Spleen (tissue), 11 donors: ENCODE measurements around the gene SCML1. TPM values are rescaled to one million over a fixed set of nuclear protein-coding genes. Genes with fewer than 3 reads are reported as not detected.

Source experiments
- DNase-seq: peaks from one replicate; pipeline ENCODE4 v3.0.0-alpha.2; 2020
- H3K27ac ChIP-seq, 8 donors: fragments of 200-600 bp; sonication (generic) in 7 of 8; 1 replicate in 4 of 8; 2 replicates in 4 of 8; pipeline versions ENCODE4 v1.5.0 to v1.8.0; 2016 to 2021; ENCODE audit warnings: inconsistent platforms in 4 of 8, mild to moderate bottlenecking in 4 of 8, moderate library complexity in 1 of 8
- H3K27me3 ChIP-seq, 7 donors: fragments of 200-600 bp; sonication (generic) in 6 of 7; replicated peaks in 1 of 7; 1 replicate in 4 of 7; 2 replicates in 3 of 7; pipeline versions ENCODE4 v1.5.0 to v1.8.0; 2016 to 2021; ENCODE audit warnings: inconsistent platforms in 3 of 7, mild to moderate bottlenecking in 1 of 7
- H3K36me3 ChIP-seq, 6 donors: fragments of 200-600 bp; sonication (generic) in 5 of 6; 1 replicate in 4 of 6; 2 replicates in 2 of 6; pipeline versions ENCODE4 v1.5.0 to v1.8.0; 2016 to 2021; ENCODE audit warnings: inconsistent platforms in 2 of 6
- H3K4me1 ChIP-seq, 6 donors: fragments of 200-600 bp; sonication (generic) in 5 of 6; 1 replicate in 3 of 6; 2 replicates in 3 of 6; pipeline versions ENCODE4 v1.5.0 to v1.8.0; 2016 to 2021; ENCODE audit warnings: inconsistent platforms in 3 of 6
- H3K4me3 ChIP-seq, 8 donors: fragments of 200-600 bp; sonication (generic) in 7 of 8; 1 replicate in 4 of 8; 2 replicates in 4 of 8; pipeline versions ENCODE4 v1.5.0 to v1.8.0; 2016 to 2021; ENCODE audit warnings: inconsistent platforms in 4 of 8, mild to moderate bottlenecking in 4 of 8, moderate library complexity in 2 of 8
- H3K9me3 ChIP-seq, 8 donors: fragments of 200-600 bp; sonication (generic) in 7 of 8; 1 replicate in 4 of 8; 2 replicates in 4 of 8; pipeline versions ENCODE4 v1.5.0 to v1.8.0; 2016 to 2021; ENCODE audit warnings: inconsistent platforms in 4 of 8
- CTCF ChIP-seq, 11 experiments: fragments of 200-600 bp in 7 of 11; fragments of 450-650 bp in 4 of 11; sonication (generic) in 4 of 11; IDR thresholded peaks in 8 of 11; conservative IDR thresholded peaks in 3 of 11; 1 replicate in 7 of 11; 2 replicates in 4 of 11; pipeline versions ENCODE4 v1.4.0 to v1.8.0; 2016 to 2021; ENCODE audit warnings: antibody characterized with exemption in 11 of 11, inconsistent platforms in 4 of 11, mild to moderate bottlenecking in 1 of 11
- POLR2A ChIP-seq, 3 donors: fragments of 450-650 bp; IDR thresholded peaks; one replicate each; pipeline ENCODE4 v1.5.1; 2017; ENCODE audit warnings: antibody characterized with exemption in 3 of 3, mild to moderate bottlenecking in 1 of 3
- POLR2AphosphoS5 ChIP-seq, 3 donors: sonication (generic); formaldehyde crosslinking; IDR thresholded peaks; one replicate each; pipeline ENCODE4 v1.5.1; 2017; ENCODE audit warnings: antibody characterized with exemption in 3 of 3
- WGBS, 5 donors: extraction: QIAGEN DNeasy Blood & Tissue Kit in 3 of 5; methylation state at CpG; one replicate each; pipeline versions ENCODE4 v1.1.5 to v1.1.7; 2013 to 2018; 5-methylcytosine and 5-hydroxymethylcytosine counted together
- intact Hi-C: fragments of 100-400 bp; cut with DNase I; formaldehyde crosslinking; loops from one replicate; pipeline ENCODE4 v1.15.0; 2023; ENCODE audit warnings: low total_unique reads
- polyA plus RNA-seq, 3 donors: library from polyadenylated mRNA; stranded (reverse); fragments of 200-250 nt; gene quantifications; one replicate each; pipeline ENCODE4 v1.2.1, GENCODE V29; 2013
- total RNA-seq, 7 donors: library from RNA; depleted of rRNA in 3 of 7; stranded (reverse); fragments of >200 nt in 3 of 7; fragmentation: NEBNext Ultra II Directional in 4 of 7; extraction: Animal tissue kit (Norgen Biotek cat#: 25700) in 4 of 7; gene quantifications; one replicate each; pipeline versions ENCODE4 v1.1.0 to v1.2.1, GENCODE V29; 2016 to 2021
- donor health status: healthy with polysubstance abuse.
- donor health status: DM: no; HTN: no; CAD: no; lungs with moderate emphysema.
- donor health status: DM: no; HTN: no; CAD: no.
- donor health status: Bipolar disorder and iron deficiency.
- donor health status: healthy.
- donor health status: DM: no; HTN: no; CAD: no.
- donor health status: DM: yes; HTN: yes; CAD: no.

SCML1 gene
- total and polyA plus RNA-seq, 10 donors: 10.4 to 22.7 (median 15.3) TPM

GRCh38 chrX:17705211-17705610 lies 32.1 kb upstream of the SCML1 start:
- no peak for DNase-seq
- WGBS, 5 donors: 74 to 100% (median 88%) methylated on average over 2 of the region's 2 CpGs
- no peak overlapping the region for H3K27ac ChIP-seq
- H3K36me3 ChIP-seq: no peaks in the 10 kb centered on the region
- no peaks in the 10 kb centered on the region for H3K9me3 ChIP-seq
- no peak for TF ChIP-seq CTCF (IDR thresholded peaks at IDR 0.05 in 8 of 11, conservative IDR thresholded peaks at IDR 0.05 in 3 of 11)
- no peaks in the 10 kb centered on the region for H3K27me3 ChIP-seq
- intact Hi-C loops: no loop called here
- no peak overlapping the region for H3K4me3 ChIP-seq
- no peaks in the 10 kb centered on the region for H3K4me1 ChIP-seq

- no peak overlapping the region for H3K27ac ChIP-seq
- no peaks in the 10 kb centered on the region for H3K36me3 ChIP-seq
- intact Hi-C loops: no loop called here
- no peak overlapping the region for H3K4me3 ChIP-seq
- 81 to 95% (median 87%) methylated on average over 4 of the region's 4 CpGs for WGBS, 5 donors
- TF ChIP-seq POLR2A (IDR thresholded peaks at IDR 0.05) (no peak), CTCF (IDR thresholded peaks at IDR 0.05 in 8 of 11, conservative IDR thresholded peaks at IDR 0.05 in 3 of 11) (no peak), POLR2AphosphoS5 (IDR thresholded peaks at IDR 0.05) (no peak)
- DNase-seq: no peak
- no peaks in the 10 kb centered on the region for H3K9me3 ChIP-seq
- H3K4me1 ChIP-seq: no peaks in the 10 kb centered on the region
- H3K27me3 ChIP-seq: no peaks in the 10 kb centered on the region
Observed at GRCh38 chrX:17706676-17707075, 30.6 kb upstream of the SCML1 start.

- Histone ChIP-seq H3K9me3 (no peaks in the 10 kb centered on the region), H3K4me3 (no peak overlapping the region), H3K27ac (no peak overlapping the region), H3K4me1 (no peaks in the 10 kb centered on the region), H3K36me3 (no peaks in the 10 kb centered on the region), H3K27me3 (no peaks in the 10 kb centered on the region)
- no peak for DNase-seq
- WGBS, 5 donors: 73 to 93% (median 85%) methylated on average over 3 of the region's 3 CpGs
- intact Hi-C loops: no loop called here
- no peak for TF ChIP-seq POLR2AphosphoS5 (IDR thresholded peaks at IDR 0.05)
- no peak for TF ChIP-seq CTCF (IDR thresholded peaks at IDR 0.05 in 8 of 11, conservative IDR thresholded peaks at IDR 0.05 in 3 of 11)
- no peak for TF ChIP-seq POLR2A (IDR thresholded peaks at IDR 0.05)
Observed at GRCh38 chrX:17707731-17708130, 29.6 kb upstream of the SCML1 start.

- no peak overlapping the region for H3K4me3 ChIP-seq
- no peak overlapping the region for H3K27ac ChIP-seq
- intact Hi-C loops: no loop called here
- no peaks in the 10 kb centered on the region for H3K36me3 ChIP-seq
- TF ChIP-seq POLR2A (IDR thresholded peaks at IDR 0.05): no peak
- no peak for TF ChIP-seq POLR2AphosphoS5 (IDR thresholded peaks at IDR 0.05)
- no peak for TF ChIP-seq CTCF (IDR thresholded peaks at IDR 0.05 in 8 of 11, conservative IDR thresholded peaks at IDR 0.05 in 3 of 11)
- 41 to 70% (median 54%) methylated on average over 1 of the region's 1 CpG for WGBS, 5 donors
- no peaks in the 10 kb centered on the region for H3K27me3 ChIP-seq
- H3K4me1 ChIP-seq: no peaks in the 10 kb centered on the region
- no peak for DNase-seq
- no peaks in the 10 kb centered on the region for H3K9me3 ChIP-seq
Observed at GRCh38 chrX:17710871-17711301, 26.4 kb upstream of the SCML1 start.
